ENCODE measurements around the gene IL18BP.

DNA sequence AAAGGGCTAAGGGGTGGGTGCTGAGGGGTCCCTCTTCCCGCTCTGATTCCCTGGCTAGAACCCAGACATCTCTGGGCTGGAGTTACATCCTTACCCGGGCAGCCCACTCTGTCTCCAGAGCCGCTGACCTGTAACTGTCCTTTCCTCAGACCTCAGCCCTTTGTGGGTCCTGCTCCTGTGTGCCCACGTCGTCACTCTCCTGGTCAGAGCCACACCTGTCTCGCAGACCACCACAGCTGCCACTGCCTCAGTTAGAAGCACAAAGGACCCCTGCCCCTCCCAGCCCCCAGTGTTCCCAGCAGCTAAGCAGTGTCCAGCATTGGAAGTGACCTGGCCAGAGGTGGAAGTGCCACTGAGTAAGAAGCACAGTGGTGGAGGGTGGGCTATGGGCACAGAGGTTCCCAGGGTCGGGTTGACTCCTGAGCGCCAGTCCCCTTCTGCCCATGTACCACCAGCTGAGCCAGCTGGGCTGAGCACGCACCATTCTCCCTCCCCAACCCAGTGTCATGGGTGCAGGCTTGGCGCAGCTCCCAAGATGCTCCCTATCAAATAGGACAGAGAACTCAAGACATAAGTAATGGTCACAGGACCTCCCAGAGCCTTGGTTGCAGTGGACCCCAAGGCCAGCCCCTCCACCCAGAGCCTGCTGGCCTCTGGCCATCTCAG, 1.6 kb downstream of the IL18BP start:
- TF ChIP-seq, protein P1, sequence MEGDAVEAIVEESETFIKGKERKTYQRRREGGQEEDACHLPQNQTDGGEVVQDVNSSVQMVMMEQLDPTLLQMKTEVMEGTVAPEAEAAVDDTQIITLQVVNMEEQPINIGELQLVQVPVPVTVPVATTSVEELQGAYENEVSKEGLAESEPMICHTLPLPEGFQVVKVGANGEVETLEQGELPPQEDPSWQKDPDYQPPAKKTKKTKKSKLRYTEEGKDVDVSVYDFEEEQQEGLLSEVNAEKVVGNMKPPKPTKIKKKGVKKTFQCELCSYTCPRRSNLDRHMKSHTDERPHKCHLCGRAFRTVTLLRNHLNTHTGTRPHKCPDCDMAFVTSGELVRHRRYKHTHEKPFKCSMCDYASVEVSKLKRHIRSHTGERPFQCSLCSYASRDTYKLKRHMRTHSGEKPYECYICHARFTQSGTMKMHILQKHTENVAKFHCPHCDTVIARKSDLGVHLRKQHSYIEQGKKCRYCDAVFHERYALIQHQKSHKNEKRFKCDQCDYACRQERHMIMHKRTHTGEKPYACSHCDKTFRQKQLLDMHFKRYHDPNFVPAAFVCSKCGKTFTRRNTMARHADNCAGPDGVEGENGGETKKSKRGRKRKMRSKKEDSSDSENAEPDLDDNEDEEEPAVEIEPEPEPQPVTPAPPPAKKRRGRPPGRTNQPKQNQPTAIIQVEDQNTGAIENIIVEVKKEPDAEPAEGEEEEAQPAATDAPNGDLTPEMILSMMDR (conservative IDR thresholded peaks at IDR 0.05 in 1 of 2, IDR thresholded peaks at IDR 0.05 in 1 of 2; ENCODE audit: extremely low read depth in 1 of 2, insufficient read depth in 1 of 2, low read depth in 1 of 2, low read length in 2 of 2): no peak
- TF ChIP-seq EZH2 (IDR thresholded peaks at IDR 0.05; ENCODE audit: borderline replicate concordance, low read length): no peak

All from mammary epithelial cell (primary cell).